IMR-90 (cell line): ENCODE measurements around the gene CXXC1. TPM values are rescaled to one million over a fixed set of nuclear protein-coding genes. Genes with fewer than 3 reads are reported as not detected.

Experiments used
- ATAC-seq: fragments of 200-7000 bp; cut with Tn5 transposase; 2 replicates; pipeline ENCODE4 v1.9.1; 2020; ENCODE audit warnings: low read depth, mild to moderate bottlenecking, moderate library complexity
- BruUV-seq: library from RNA; stranded (reverse); fragments of 400-500 nt; replicated peaks from 2 replicates; lab custom pipeline; 2021; lab: Mats Ljungman, UMichigan
- CTCF ChIA-PET: fragments of 300-600 bp; formaldehyde crosslinking; extraction: SDS; loops from one replicate; lab custom pipeline; 2021; ENCODE audit warnings: antibody characterized with exemption; lab: Yijun Ruan, JAX
- POLR2A ChIA-PET: fragments of 300-600 bp; sonication (Branson Sonifier 250); formaldehyde crosslinking; loops from one replicate; lab custom pipeline; 2022; ENCODE audit warnings: antibody characterized with exemption; ENCODE audit not compliant: unreplicated experiment; lab: Charles Lee
- DNase-seq: peaks from one replicate; pipeline ENCODE4 v3.0.0; 2013
- H2AFZ ChIP-seq: replicated peaks from 2 replicates; pipeline ENCODE3; 2013; ENCODE audit warnings: low read length, mild to moderate bottlenecking; ENCODE audit not compliant: poor library complexity
- H2AK5ac ChIP-seq: 2 replicates; pipeline ENCODE4 v1.6.1; 2013; ENCODE audit warnings: low read depth, low read length, inconsistent platforms
- H2AK9ac ChIP-seq: replicated peaks from 2 replicates; pipeline ENCODE3; 2013; ENCODE audit warnings: mild to moderate bottlenecking, low read depth, low read length, moderate library complexity; ENCODE audit not compliant: poor library complexity
- H2BK120ac ChIP-seq: 2 replicates; pipeline ENCODE4 v1.6.1; 2013; ENCODE audit warnings: low read depth, low read length, inconsistent platforms
- H2BK15ac ChIP-seq: 3 replicates; pipeline ENCODE4 v1.6.1; 2013; ENCODE audit warnings: low read depth, low read length, inconsistent platforms
- H2BK20ac ChIP-seq: 2 replicates; pipeline ENCODE4 v1.6.1; 2013; ENCODE audit warnings: low read depth, mild to moderate bottlenecking, inconsistent platforms, low read length, moderate library complexity
- H2BK5ac ChIP-seq: 2 replicates; pipeline ENCODE4 v1.6.1; 2013; ENCODE audit warnings: mild to moderate bottlenecking, low read depth, low read length, inconsistent platforms; ENCODE audit not compliant: poor library complexity, severe bottlenecking
- H3K14ac ChIP-seq: replicated peaks from 2 replicates; pipeline ENCODE4 v1.6.1; 2013; ENCODE audit warnings: low read depth, low read length, inconsistent platforms
- H3K18ac ChIP-seq: 2 replicates; pipeline ENCODE4 v1.6.1; 2013; ENCODE audit warnings: low read depth, low read length, control low read depth
- H3K23ac ChIP-seq: 2 replicates; pipeline ENCODE4 v1.6.1; 2013; ENCODE audit warnings: low read depth, low read length, inconsistent platforms
- H3K27ac ChIP-seq: 2 replicates; pipeline ENCODE4 v1.5.1; 2013; ENCODE audit warnings: mild to moderate bottlenecking, control low read depth, low read length; ENCODE audit not compliant: insufficient read depth
- H3K27me3 ChIP-seq: 2 replicates; pipeline ENCODE4 v1.6.1; 2013; ENCODE audit warnings: low read length; ENCODE audit not compliant: control insufficient read depth, insufficient read depth
- H3K36me3 ChIP-seq: 2 replicates; pipeline ENCODE4 v1.6.1; 2013; ENCODE audit warnings: low read length, mixed read lengths; ENCODE audit not compliant: control insufficient read depth, insufficient read depth
- H3K4ac ChIP-seq: 2 replicates; pipeline ENCODE4 v1.6.1; 2013; ENCODE audit warnings: low read depth, low read length, inconsistent platforms
- H3K4me1 ChIP-seq: 2 replicates; pipeline ENCODE4 v1.6.1; 2013; ENCODE audit warnings: low read length, mixed read lengths; ENCODE audit not compliant: control insufficient read depth, insufficient read depth
- H3K4me2 ChIP-seq: 2 replicates; pipeline ENCODE4 v1.6.1; 2013; ENCODE audit warnings: low read depth, mild to moderate bottlenecking, control low read depth, low read length, moderate library complexity
- H3K4me3 ChIP-seq: 2 replicates; pipeline ENCODE4 v1.5.1; 2013; ENCODE audit warnings: low read depth, mild to moderate bottlenecking, control low read depth, low read length, moderate library complexity; ENCODE audit not compliant: insufficient read depth
- H3K56ac ChIP-seq: 2 replicates; pipeline ENCODE4 v1.6.1; 2013; ENCODE audit warnings: low read length, inconsistent platforms; ENCODE audit not compliant: insufficient read depth; ENCODE audit errors: extremely low read depth
- H3K79me1 ChIP-seq, 2 experiments: 2 replicates each; pipeline ENCODE4 v1.6.1; 2013; ENCODE audit warnings: low read length in 2 of 2, inconsistent platforms in 1 of 2, low read depth in 1 of 2
- H3K9ac ChIP-seq: 2 replicates; pipeline ENCODE4 v1.6.1; 2013; ENCODE audit warnings: low read depth, low read length, control low read depth
- H3K9me1 ChIP-seq: 2 replicates; pipeline ENCODE4 v1.6.1; 2013; ENCODE audit warnings: low read length, inconsistent platforms; ENCODE audit not compliant: insufficient read depth
- H3K9me3 ChIP-seq: 2 replicates; pipeline ENCODE4 v1.6.1; 2013; ENCODE audit warnings: low read length; ENCODE audit not compliant: control insufficient read depth, insufficient read depth
- H4K20me1 ChIP-seq: 2 replicates; pipeline ENCODE4 v1.6.1; 2013; ENCODE audit warnings: low read length, inconsistent platforms; ENCODE audit not compliant: insufficient read depth
- H4K5ac ChIP-seq: 2 replicates; pipeline ENCODE4 v1.6.1; 2013; ENCODE audit warnings: mild to moderate bottlenecking, low read depth, low read length, control low read depth
- H4K8ac ChIP-seq, 2 experiments: 2 replicates each; pipeline ENCODE4 v1.6.1; 2013; ENCODE audit warnings: low read depth in 2 of 2, low read length in 2 of 2, control low read depth in 1 of 2, inconsistent platforms in 1 of 2
- H4K91ac ChIP-seq: 2 replicates; pipeline ENCODE4 v1.6.1; 2013; ENCODE audit warnings: low read depth, low read length, inconsistent platforms; ENCODE audit not compliant: insufficient read depth
- BHLHE40 ChIP-seq: fragments of 150-350 bp; IDR thresholded peaks from 2 replicates; pipeline ENCODE4 v1.6.1; 2016; ENCODE audit warnings: mild to moderate bottlenecking, low read depth, low read length
- CEBPB ChIP-seq: IDR thresholded peaks from 2 replicates; pipeline ENCODE4 v1.6.1; 2012; ENCODE audit warnings: low read depth, low read length, improper control_type of control experiment
- CHD1 ChIP-seq: IDR thresholded peaks from 2 replicates; pipeline ENCODE4 v1.6.1; 2012; ENCODE audit warnings: low read depth, low read length, improper control_type of control experiment
- CTCF ChIP-seq: conservative IDR thresholded peaks from 2 replicates; pipeline ENCODE4 v1.5.1; 2012; ENCODE audit warnings: mild to moderate bottlenecking, low read depth, low read length, improper control_type of control experiment
- ELK1 ChIP-seq: fragments of 150-350 bp; IDR thresholded peaks from 2 replicates; pipeline ENCODE4 v1.6.1; 2016; ENCODE audit warnings: low read depth, mild to moderate bottlenecking, low read length, moderate library complexity, borderline replicate concordance
- FOS ChIP-seq: fragments of 150-350 bp; IDR thresholded peaks from 2 replicates; pipeline ENCODE4 v1.6.1; 2016; ENCODE audit warnings: low read depth, low read length
- MAFK ChIP-seq: IDR thresholded peaks from 2 replicates; pipeline ENCODE4 v1.6.1; 2012; ENCODE audit warnings: low read depth, low read length, improper control_type of control experiment
- MAZ ChIP-seq: IDR thresholded peaks from 2 replicates; pipeline ENCODE4 v1.6.1; 2012; ENCODE audit warnings: low read depth, mild to moderate bottlenecking, low read length, improper control_type of control experiment, moderate library complexity, borderline replicate concordance
- MXI1 ChIP-seq: IDR thresholded peaks from 2 replicates; pipeline ENCODE4 v1.6.1; 2012; ENCODE audit warnings: low read depth, mild to moderate bottlenecking, low read length, moderate library complexity, borderline replicate concordance
- NFE2L2 ChIP-seq: fragments of 150-350 bp; IDR thresholded peaks from 2 replicates; pipeline ENCODE4 v1.6.1; 2016; ENCODE audit warnings: low read depth, mild to moderate bottlenecking, low read length
- POLR2A ChIP-seq: IDR thresholded peaks from 2 replicates; pipeline ENCODE4 v1.6.1; 2012; ENCODE audit warnings: mild to moderate bottlenecking, low read depth, low read length
- RAD21 ChIP-seq: IDR thresholded peaks from 2 replicates; pipeline ENCODE4 v1.6.1; 2012; ENCODE audit warnings: low read length, improper control_type of control experiment
- RCOR1 ChIP-seq: IDR thresholded peaks from 2 replicates; pipeline ENCODE4 v1.6.1; 2012; ENCODE audit warnings: mild to moderate bottlenecking, low read length, improper control_type of control experiment; ENCODE audit not compliant: insufficient replicate concordance
- RFX5 ChIP-seq: IDR thresholded peaks from 2 replicates; pipeline ENCODE4 v1.8.0; 2012; ENCODE audit warnings: low read depth, mild to moderate bottlenecking, low read length, moderate library complexity
- SMC3 ChIP-seq: fragments of 150-350 bp; IDR thresholded peaks from 2 replicates; pipeline ENCODE4 v1.6.1; 2016; ENCODE audit warnings: low read depth, mild to moderate bottlenecking, antibody characterized with exemption, low read length, moderate library complexity
- USF2 ChIP-seq: fragments of 150-350 bp; IDR thresholded peaks from 2 replicates; pipeline ENCODE4 v1.6.1; 2017; ENCODE audit warnings: mild to moderate bottlenecking, antibody characterized with exemption, low read length, low read depth
- WGBS, 2 experiments: methylation state at CpG; one replicate each; pipeline versions ENCODE4 v1.1.5 to v1.1.7; 2013; ENCODE audit warnings: missing lambda C conversion rate in 2 of 2; ENCODE audit not compliant: insufficient read length in 1 of 2; ENCODE audit errors: extremely low coverage in 2 of 2; 5-methylcytosine and 5-hydroxymethylcytosine counted together
- dilution Hi-C: fragments of 300-500 bp; cut with HindIII; formaldehyde crosslinking; loops from one replicate; pipeline ENCODE4 v1.14.3; 2018; ENCODE audit warnings: low sequenced_read_pairs; ENCODE audit not compliant: unreplicated experiment
- in situ Hi-C: fragments of 300-500 bp; cut with MboI; formaldehyde crosslinking; loops from 3 replicates; pipeline ENCODE4 v1.14.3; 2019; ENCODE audit warnings: low sequenced_read_pairs, inconsistent platforms, mixed read lengths
- intact Hi-C: fragments of 100-400 bp; cut with micrococcal nuclease; formaldehyde crosslinking; loops from 2 replicates; pipeline ENCODE4 v1.10.0; 2022
- polyA plus RNA-seq, 3 experiments: library from polyadenylated mRNA; depleted of rRNA; stranded (reverse); fragments of >200 nt; gene quantifications; 2 replicates each; pipeline ENCODE4 v1.2.3, GENCODE V29; 2012; ENCODE audit warnings: low replicate concordance in 1 of 3
- total RNA-seq: library from RNA; depleted of rRNA; stranded (reverse); fragments of >200 nt; gene quantifications from 2 replicates; pipeline ENCODE4 v1.2.3, GENCODE V29; 2012

CXXC1 gene
- total and polyA plus RNA-seq, 2 of the 4 experiments (the other 2 are of a cell fraction): 24.0 to 66.2 TPM

DNA sequence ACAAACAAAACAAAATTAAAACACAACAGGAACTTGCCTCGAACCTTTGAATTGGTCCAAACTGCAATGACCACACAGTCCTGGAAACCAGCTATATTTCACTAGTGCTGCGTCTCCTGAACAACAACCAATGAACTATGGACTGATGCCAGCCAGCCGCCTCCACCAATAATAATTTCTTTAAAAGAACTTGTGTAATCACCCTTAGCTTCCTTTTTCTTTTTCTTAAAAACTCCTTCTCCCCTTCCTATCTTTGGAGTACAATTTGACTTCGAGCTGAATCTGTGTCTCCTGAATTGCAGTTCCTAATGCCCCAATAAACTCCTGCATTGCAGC is 1.6 kb upstream of the CXXC1 start:
- no peaks in the 10 kb centered on the region for H3K9me3 ChIP-seq
- no peak overlapping the region for H3K56ac ChIP-seq
- intact Hi-C loops: loop anchor here (5.0 to 10.0 kb wide), 2 partner anchors 68 to 794 kb away; partner anchors contain the start of gene RPL17
- H2BK15ac ChIP-seq: no peak overlapping the region
- H3K36me3 ChIP-seq: peaks cover 15% of the 10 kb centered on the region
- ChIA-PET CTCF (interaction anchor here (0.6 kb wide), 1 partner anchor 14 kb away, joined by 7 read pairs; no protein-coding TSS in a partner anchor), POLR2A (no interaction called here)
- peaks cover 7 to 17% of the 10 kb centered on the region in 2 experiments; a peak in 3 of 4 replicates for H3K79me1 ChIP-seq
- no peak overlapping the region for H4K8ac ChIP-seq
- peaks cover 3% of the 10 kb centered on the region; the same call in 1 of the 2 replicates for H3K4me1 ChIP-seq
- DNase-seq (no peak), ATAC-seq (no peak)
- no peak overlapping the region for H4K91ac ChIP-seq
- H3K4me3 ChIP-seq: no peak overlapping the region
- in situ Hi-C loops: loop anchor here (25.0 kb wide), 2 partner anchors 748 to 1652 kb away; partner anchors contain the start of gene SMAD4
- BruUV-seq: no TSS peak
- peaks cover 3% of the 10 kb centered on the region; the same call in 1 of the 2 replicates for H4K20me1 ChIP-seq
- no peak overlapping the region for H3K18ac ChIP-seq
- TF ChIP-seq ELK1: no peak
- no peak for TF ChIP-seq RAD21
- TF ChIP-seq SMC3: no peak
- no peak for TF ChIP-seq MAZ
- no peak for TF ChIP-seq USF2
- no peak for TF ChIP-seq RCOR1
- TF ChIP-seq MXI1: no peak
- TF ChIP-seq CTCF: no peak
- no peak for TF ChIP-seq CEBPB
- no peak for TF ChIP-seq NFE2L2
- no peak for TF ChIP-seq FOS
- TF ChIP-seq RFX5: no peak
- no peak for TF ChIP-seq POLR2A
- no peak for TF ChIP-seq CHD1
- no peak for TF ChIP-seq MAFK
- TF ChIP-seq BHLHE40: no peak
- dilution Hi-C loops: no loop called here
- peaks cover 5% of the 10 kb centered on the region; the same call in 1 of the 2 replicates for H3K27me3 ChIP-seq
- no peak overlapping the region for H3K4ac ChIP-seq
- no peak overlapping the region for H3K27ac ChIP-seq
- H2BK5ac ChIP-seq: no peak overlapping the region
- no peak overlapping the region for H4K5ac ChIP-seq
- H2AK9ac ChIP-seq: no peak overlapping the region
- no peak overlapping the region for H2AFZ ChIP-seq
- no peak overlapping the region for H3K23ac ChIP-seq
- H2BK20ac ChIP-seq: no peak overlapping the region
- H3K9ac ChIP-seq: no peak overlapping the region
- H3K9me1 ChIP-seq: no peaks in the 10 kb centered on the region
- no CpG with 5 or more reads among the region's 4 CpGs for WGBS, 2 experiments
- no peak overlapping the region for H2BK120ac ChIP-seq
- H3K4me2 ChIP-seq: no peak overlapping the region
- no peak overlapping the region for H2AK5ac ChIP-seq
- no peak overlapping the region for H3K14ac ChIP-seq
